ENCODE data around the gene HDAC7.

The HDAC7 gene

DNA sequence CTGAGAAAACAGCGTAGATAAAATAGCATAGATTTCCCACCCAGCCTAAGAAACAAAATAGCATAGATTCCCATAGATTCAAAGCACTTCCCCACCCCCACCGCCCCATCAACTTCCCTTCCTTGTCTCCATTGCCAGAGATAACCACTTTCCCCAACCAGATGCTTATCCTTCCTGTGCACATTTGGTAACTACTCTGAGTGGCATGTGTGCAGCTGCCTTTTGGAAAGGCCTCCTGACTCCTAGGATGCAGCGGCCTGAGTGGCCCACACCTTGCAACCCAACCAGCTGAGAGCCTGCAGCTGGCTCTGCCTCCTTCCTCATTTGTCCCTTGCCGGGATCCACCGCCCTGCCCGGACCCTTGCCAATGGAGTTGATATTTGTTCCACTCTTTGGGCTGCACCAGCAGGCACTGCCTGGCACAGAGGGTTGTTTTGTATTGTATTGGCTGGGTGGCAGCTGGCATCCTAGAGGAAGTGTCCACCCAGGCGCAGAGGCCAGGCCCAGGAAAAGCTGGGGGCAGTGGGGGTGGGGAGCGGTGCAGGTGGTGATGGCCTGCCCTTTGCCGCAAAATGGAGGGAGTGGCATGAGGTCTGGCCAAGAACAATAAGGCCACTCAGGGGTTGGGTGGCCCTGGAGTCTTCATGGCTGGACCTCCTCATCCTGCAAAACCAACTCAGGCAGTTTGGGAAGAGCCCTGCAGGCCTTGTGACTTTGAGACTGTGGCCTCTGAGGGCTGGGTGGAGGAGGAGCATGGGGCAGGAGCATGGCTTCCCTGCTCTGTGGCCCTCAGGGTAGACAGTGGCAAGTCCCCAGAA lies 41.8 kb downstream of the HDAC7 start:
- no peak for DNase-seq (ENCODE audit: low spot score)

DNA sequence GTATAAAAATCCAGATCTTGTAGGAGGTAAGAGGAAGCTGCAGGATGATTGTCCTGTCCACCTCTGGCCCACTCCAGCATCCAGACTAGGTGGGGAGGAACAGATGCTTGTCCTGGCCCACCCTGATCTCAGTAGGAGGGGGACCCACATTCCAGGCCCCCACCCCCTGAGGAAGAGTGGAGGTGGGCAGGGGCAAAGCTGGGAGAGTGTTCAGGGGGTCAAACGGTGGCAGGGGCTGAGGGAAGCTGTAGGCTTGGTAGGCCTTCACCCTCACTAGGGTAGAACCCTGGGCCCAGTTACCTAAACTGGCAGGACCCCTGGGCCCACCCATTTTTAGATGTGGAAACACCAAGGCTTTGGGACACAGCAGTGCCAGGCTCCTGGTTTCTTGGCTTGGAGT lies 42.6 kb downstream of the HDAC7 start:
- DNase-seq (ENCODE audit: low spot score): no peak

DNA sequence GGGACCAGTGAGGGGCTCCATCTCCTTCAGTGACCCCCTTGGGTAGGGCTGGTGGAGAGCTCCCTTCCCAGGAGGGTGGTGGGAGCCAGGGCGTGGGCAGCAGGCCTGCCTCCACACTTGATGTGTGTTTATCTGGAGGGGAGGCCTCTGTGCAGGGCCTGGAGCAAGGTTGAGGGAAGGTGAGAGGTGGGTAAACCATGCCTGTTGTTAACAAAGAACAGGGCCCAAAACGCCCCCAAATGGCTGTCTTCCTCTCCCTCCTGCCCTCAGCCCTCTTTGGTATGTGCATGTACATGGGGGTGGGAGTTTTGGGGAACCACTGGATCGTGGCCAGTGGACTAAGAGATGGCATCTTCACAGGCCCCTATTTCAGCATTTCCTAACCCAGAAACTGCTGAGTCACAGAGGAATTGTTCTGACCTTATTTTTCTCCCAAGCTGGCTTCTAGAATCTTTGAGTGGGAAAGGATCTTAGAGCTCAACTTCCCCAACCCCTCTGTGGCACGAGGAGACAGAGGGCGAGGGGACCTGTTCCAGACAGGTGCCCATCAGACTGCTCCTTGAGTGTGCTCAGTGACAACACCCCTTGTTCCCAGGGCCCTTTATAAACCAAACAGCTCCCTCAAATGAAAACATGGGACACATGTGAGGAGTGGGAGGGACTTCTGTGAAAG lies 43.1 kb downstream of the HDAC7 start:
- DNase-seq (ENCODE audit: low spot score): no peak

DNA sequence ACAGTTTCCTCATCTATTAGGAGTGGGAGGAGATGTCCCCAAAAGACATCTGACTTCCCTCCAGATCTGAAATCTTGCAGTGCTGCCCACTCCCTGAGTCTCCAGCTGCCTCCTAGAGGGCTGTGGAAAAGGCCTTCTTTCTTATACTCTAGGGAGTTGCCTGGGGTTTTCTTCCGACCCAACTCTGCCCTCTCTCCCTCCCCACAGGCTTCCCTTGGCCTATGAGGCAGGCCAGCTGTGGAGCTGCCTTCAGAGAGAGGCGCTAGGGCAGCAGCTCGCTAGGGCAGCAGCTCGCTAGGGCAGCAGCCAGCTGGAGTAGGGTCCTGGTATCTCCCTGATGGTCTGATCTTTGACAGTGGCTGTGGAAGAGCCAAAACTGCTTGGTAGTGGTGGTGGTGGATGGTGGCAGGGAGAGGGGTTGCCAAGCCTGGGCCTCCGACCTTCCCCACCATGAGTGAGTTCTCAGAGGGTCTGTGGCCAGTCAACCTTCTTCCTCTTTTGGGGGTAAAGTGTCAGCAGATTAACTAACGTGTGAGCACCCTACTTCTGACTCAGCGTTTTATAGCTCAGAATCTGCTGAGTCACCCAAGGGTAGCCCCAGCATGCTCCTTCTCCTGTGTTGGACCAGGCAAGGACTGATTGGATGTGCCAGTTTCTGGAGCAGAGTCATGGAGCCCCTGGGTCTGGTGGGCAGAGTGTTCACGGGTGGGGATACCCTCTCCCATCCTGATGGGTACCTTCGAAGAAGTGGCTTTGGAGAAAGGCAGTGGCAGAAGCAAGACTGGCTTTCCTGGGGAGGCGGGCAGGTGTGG lies 44.4 kb downstream of the HDAC7 start:
- no peak for DNase-seq (ENCODE audit: low spot score)

DNA sequence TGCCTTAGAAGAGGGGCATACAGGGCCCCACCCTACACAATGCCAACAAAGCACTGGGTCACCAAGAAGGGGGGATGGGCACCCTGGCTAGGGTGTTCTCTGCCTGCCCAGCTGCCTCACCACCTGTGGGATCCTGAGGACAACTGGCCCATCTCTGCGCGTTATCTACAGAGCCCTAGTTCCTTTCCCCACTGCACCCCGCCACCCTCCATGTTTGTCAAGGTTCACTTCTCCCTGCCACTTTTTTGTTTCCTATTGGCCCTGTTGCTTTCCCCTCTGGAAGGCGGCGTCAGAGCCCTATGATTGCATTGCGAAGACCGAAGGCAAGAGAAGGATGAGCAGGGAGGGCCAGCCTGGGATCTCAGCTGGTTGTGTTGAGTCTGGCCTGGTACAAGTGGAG lies 45.0 kb downstream of the HDAC7 start:
- DNase-seq (ENCODE audit: low spot score): no peak

DNA sequence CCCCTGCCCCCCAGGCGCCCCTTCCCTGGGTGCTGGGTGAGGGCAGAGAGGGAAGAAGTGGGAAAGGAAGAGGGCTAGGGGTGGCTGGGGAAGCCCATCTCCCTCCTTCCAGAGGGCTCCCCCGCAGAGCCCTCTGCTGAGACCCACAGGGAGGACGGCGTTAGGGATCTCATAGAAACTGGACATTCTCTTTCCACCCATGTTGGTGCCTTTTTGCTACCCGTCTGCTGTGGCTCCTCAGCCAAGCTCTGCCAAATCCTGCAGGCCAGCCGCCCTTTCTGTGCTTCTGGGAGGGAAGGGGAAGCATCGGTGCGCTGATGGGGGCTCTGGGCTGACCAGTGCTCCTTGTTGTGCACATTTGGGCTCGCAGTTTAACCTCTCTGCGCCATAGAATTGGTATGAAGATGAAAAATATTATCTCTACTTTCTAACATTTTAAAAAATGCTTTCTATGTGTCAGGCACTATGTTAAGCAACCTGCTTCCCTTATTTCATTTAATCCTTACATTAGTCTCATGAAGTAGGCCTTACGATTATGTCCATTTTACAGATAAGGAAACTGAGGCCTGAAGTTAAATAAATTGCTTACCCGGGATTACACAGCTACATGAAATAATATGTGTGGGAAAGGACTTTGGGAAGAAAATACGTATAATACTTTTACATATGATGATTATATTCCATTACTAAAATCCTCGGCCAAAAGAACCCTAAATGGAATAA lies 45.7 kb downstream of the HDAC7 start:
- no peak for DNase-seq (ENCODE audit: low spot score)

DNA sequence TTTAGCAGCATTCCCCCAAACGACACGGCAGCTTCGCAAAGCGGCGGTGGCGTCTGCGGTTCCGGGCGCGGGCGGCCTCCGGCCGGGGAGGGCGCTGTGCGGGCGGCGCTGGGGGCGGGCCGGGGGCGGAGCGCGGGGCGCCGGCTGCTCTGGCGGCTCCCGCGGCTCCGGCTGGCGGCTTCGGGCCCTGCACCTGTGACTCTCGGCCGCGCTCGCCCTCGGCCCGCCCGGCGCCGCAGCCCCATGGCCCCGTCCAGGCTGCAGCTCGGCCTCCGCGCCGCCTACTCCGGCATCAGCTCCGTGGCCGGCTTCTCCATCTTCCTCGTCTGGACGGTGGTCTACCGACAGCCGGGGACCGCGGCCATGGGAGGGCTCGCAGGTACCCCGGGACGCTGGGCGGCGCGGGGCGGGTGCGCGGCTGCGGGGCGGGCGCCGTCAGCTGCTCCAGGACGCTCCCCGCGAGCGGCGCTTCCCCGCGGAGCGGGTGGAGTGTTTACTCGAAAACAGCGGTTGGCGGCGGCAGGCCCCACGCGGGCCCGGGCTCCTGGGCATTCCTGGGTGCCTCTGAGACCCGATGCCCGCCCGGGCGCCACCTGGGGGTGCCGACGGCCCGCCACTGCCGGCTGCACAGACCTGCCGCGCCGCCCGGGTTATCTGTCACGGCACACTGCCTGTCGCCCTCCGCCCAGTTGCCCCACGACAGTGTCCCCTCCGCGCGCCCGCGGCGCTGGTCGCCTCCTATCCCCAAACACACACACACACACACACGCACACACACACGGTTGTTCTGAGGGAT lies 46.4 kb downstream of the HDAC7 start, which contains the start of gene SLC48A1:
Gene SLC48A1, plus strand, starts transcription at position 177 of the 796 bp plus-strand sequence. Its CDS starts 67 bp downstream, at position 244.
- DNase-seq (ENCODE audit: low spot score): peak; percentile 89

DNA sequence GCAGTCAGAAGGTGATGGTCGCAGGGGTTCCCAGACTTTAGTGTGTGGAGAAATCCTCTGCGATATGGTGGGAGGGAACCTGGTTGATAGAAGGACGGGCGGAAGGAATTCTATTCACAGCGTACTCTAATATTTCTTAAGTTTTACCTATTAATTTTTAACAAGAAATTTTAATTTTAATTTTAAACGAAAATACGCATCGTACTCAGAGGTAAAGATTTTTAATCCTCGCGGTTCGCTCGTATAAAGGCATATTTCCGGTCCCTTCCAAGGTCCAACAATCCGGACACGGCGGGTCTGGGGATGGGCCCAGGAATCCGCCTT lies 47.0 kb downstream of the HDAC7 start:
- DNase-seq (ENCODE audit: low spot score): no peak

DNA sequence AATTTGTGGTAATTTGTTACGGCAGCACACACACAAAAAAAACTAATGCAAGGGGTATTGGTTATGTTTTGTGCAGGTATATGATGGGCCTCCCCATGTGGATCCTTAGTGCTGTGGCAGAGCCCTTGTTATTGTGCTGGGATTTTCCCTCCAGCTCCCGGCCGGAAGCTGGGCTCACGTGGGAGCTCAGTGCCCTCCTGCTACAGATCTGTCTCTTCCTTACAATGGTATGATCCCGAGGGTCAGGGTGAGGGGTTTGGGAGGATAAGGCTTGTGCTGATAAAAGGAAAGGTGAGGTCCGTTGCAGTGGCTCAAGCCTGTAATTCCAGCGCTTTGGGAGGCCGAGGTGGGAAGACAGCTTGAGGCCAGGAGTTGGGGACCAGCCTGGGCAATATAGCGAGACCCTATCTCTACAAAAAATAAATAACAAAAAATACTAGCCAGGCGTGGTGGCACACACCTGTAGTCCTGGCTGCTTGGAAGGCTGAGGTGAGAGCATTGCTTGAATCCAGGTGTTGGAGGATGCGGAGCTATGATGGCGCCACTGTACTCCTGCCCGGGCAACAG lies 47.5 kb downstream of the HDAC7 start:
- DNase-seq (ENCODE audit: low spot score): no peak

DNA sequence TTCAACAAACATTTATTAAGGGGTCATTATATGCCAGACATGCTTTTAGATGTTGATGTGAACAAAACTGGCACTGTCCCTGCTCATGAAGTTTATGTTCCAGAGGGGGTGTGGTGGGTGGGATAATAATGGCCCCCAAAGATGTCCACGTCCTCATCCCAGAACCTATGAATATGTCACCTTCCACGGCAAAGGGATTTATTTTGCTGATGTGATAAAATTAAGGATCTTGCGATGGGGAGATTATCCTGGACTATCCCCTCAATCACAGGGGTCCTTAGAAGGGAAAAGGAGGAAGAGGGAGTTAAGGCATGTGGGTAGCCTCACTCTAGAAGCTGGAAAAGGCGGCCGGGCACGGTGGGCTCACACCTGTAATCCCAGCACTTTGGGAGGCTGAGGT lies 48.4 kb downstream of the HDAC7 start:
- no peak for DNase-seq (ENCODE audit: low spot score)

DNA sequence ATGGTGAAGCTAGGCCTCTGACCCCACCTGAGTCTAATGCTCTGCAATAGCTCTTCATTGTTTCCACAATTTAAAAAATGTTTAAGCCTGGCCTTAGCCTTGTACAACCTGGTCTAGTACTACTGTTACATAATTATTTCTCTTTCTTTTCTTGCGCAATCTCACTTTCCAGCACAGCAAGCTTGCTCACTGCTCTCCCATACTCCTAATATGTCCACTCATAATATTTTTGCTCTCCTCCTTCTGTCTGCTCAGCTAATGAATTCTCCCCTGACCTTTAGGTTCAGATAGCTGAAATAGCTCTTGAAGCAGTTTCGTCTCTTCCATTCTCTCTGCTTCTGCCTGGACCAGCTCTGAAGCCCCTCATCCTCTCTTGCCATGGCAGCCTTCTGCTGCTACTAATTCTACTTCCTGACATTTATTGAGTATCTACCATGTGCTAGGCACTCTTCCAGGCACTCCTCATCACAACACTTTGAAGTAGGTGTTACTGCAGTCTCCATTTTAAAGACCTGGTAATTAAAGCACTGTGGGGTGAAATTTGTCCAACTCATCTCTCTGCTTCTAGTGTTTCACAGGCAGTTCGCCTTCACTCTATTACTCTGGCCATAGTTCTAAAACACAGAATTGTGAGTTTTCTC lies 49.5 kb downstream of the HDAC7 start:
- DNase-seq (ENCODE audit: low spot score): peak; percentile 63

DNA sequence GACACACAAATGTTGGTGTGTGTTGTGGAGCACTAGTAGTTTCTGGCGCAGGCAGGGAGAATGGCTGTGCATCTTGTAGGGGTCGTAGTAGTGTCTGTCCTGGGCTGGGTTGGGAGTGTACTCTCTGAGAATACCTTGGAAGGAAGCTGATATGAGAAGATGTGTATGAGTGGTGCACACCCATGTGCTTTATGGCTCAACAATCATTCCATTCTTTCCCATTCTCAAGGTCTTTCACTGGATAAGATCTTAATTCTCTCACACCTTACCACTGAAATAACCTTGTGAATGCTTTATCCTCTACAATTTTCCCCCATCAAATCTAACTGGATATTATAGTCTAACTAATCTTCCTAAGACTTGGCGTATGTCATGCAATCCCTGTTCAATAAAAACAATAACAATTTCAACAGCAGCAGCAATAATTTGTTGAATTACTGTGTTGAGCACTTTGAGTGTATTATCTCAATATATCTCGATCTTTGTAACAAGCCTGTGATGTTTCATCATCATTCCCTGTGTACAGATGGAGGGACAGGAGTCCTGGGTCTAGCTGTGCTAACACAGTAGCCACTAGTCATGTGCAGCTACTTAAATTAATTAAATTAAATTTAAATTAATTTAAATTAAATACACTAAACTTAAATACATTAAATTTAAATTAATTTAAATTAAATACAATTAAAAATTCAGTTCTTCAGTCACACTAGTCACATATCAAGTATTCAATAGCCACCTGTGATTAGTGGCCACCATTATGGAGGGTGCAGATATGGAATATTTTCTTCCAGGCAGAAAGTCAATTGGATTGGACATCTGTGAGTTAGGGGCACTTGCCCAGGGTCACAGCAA lies 50.2 kb downstream of the HDAC7 start:
- no peak for DNase-seq (ENCODE audit: low spot score)

DNA sequence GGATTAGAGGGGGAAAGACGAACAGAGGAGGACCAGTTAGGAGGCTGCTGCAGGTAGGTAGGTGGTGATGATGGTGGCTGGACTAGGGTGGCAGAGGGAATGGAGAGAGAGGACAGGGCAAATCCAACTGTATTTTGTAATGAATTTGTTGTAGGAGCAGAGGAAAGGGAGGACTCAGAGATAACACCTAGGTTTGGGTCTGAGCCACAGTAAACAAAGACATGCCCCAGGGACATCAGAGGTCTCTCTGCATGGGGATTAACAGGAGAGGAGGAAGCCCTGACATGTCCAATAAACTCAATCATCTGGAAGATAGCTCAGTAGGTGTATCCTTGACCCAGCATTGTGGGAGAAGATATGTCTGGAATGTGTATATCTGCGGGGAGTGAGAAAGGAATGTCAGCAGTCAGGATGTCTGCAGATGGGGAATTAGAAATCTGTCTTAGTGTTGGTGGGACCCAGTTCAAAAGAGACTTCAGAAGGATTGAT lies 51.3 kb downstream of the HDAC7 start:
- DNase-seq (ENCODE audit: low spot score): no peak

DNA sequence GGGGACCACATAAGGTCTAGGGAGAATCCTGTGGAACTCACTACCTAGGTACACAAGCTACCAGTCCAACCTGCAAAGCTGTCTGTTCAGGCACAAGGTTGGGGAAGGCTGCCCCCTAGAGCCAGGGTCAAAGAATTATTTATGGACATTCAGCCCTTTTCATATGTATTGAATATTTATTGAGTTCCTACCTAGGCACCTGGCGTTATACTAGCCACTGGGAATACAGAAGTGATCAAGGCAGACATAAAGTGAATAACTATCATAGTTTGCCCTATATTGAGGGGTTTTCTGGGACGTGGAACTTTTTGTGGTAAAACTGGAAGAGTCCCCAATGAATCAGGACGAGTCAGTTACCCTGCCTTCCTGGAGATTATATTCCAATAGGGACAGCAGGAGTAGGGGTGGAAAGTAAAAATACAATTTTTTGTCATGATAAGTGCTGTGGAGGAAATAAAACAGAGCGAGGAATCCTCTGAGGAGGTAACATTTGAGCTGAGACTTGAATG lies 52.4 kb downstream of the HDAC7 start:
- DNase-seq (ENCODE audit: low spot score): no peak

DNA sequence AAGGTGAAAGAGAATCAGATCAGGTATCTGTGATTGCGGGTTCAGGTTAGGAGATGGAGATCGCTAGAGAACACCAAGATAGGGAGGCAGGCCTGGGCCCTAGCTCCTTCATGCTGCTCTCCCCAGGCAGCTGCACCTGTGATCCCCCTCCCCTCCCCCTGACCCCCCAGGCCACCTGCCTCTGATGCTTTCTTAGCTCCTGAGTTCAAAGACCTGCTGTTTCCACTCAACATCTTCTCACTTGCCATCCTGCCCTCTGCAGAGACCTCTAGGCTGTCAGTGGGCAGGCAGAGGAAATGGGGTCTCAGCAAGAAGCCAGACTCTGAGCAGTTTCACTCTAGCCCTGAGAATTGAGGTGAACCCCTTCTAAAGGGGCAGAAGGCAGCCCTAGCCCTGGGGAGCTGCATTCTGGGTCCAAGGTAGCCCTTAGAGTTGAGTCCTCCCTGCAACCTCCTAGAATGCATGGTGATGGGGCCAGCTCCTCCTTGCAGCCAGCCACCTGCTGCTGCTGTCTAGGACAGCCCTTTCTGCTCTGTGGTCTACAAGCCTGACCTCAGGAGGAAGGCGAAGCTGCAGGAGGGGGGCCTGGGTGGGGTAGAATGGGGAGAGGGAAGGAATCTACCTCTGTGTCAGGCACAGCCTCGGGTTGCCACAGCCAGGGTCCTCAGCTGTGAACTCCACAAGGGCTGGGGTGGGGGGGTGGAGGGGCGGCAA lies 53.0 kb downstream of the HDAC7 start:
- no peak for DNase-seq (ENCODE audit: low spot score)

DNA sequence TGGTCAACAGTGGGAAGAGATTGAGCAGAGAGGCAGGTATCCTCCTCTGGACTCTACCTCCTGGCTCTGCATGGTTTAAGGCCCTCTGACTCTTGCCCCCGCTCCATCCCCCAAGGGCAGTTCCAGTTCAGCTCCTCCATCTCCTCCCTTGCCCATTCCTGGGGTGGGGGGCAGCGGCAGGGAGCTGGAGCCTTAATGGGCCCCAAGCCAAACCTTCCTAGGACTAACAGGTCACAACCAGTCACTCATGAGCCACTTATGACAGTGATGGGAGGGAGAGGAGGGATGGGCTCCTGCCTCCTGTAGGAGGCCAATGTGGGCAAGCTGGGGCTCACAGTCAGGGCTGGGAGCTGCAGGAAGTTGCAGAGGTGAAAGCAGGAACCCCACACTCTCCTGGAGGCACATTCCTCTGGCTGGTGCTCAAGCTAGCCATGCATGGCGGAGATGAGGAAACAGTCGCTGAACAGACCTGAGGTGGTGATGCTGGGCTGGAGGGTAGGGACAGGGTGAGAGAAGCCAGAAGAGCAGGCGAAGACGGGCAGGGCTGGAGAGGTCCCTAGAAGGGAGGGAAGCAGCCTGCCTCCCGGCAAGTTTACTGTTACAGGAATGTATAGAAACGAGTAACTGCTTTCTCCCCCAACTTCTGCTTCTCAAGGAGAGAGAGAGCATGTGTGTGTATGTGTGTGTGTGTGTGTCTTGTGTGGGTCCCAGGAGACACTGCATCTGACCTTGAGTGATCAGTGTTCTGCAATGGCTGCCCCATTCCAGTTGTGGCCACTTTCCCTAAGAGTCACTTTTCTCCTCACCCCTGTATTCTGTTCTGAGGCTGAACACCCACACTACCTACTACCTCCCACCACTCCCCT lies 56.0 kb downstream of the HDAC7 start:
- DNase-seq (ENCODE audit: low spot score): no peak

DNA sequence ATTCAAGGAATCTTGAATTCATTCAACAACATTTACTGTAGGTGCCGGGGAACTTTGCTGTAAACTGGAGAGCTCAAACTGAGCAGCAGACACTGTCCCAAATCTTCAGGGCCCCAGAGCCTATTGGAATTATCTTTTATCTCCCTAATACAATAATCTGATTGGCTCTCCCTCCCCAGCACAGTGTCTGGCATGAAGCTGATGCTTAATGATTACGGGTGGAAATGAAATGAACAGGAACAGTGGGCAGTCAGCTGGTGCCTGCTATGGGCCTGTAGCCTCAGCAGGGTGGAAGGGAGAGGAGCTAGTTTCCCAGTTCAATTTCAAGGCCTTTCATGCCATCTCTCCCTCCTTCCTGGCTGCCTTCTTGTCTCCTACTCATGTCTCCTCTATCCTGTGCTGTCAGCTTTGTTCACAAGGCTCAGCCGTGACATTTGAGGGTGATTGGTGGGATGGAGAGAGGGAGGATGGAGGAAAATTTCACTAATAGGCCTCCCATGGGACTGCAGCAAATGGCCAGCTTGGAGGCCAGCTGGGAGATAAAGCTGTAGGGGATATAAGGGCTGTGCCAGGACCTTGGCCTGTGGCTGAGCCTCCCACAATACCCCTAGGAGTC lies 56.7 kb downstream of the HDAC7 start:
- no peak for DNase-seq (ENCODE audit: low spot score)
